Gastroesophageal sphincter (tissue), 3 donors: Measurements from ENCODE around the gene CARD11.

Experiments
- CTCF ChIP-seq, 4 experiments: fragments of 200-600 bp in 2 of 4; fragments of 450-650 bp in 2 of 4; sonication (generic) in 1 of 4; IDR thresholded peaks; one replicate each; pipeline ENCODE4 v1.5.1; 2017 to 2019; ENCODE audit warnings: antibody characterized with exemption in 4 of 4, mild to moderate bottlenecking in 2 of 4, moderate library complexity in 2 of 4
- EP300 ChIP-seq: sonication (generic); formaldehyde crosslinking; IDR thresholded peaks from one replicate; pipeline ENCODE4 v1.6.1; 2017; ENCODE audit warnings: antibody characterized with exemption, mild to moderate bottlenecking
- POLR2A ChIP-seq, 2 donors: fragments of 450-650 bp; IDR thresholded peaks; one replicate each; pipeline ENCODE4 v1.6.1; 2017; ENCODE audit warnings: antibody characterized with exemption in 2 of 2, mild to moderate bottlenecking in 2 of 2, moderate library complexity in 1 of 2

GRCh38 chr7:3025616-3026015 lies 18.1 kb downstream of the CARD11 start:
- TF ChIP-seq CTCF (IDR thresholded peaks at IDR 0.05) (no peak), POLR2A (IDR thresholded peaks at IDR 0.05) (no peak), EP300 (no peak)
